Transverse colon (tissue), 4 donors: ENCODE measurements around the gene ORC3. TPM values are rescaled to one million over a fixed set of nuclear protein-coding genes. Genes with fewer than 3 reads are reported as not detected.

ENCODE experiments used
- DNase-seq: peaks from one replicate; pipeline ENCODE4 v3.0.0-alpha.2; 2019
- H3K27ac ChIP-seq, 4 donors: fragments of 200-600 bp; sonication (generic); 2 replicates each; pipeline ENCODE4 v1.5.1; 2016 to 2018; ENCODE audit warnings: inconsistent platforms in 4 of 4
- H3K27me3 ChIP-seq: fragments of 200-600 bp; sonication (generic); 2 replicates; pipeline ENCODE4 v1.5.1; 2017; ENCODE audit warnings: inconsistent platforms
- H3K36me3 ChIP-seq, 4 donors: fragments of 200-600 bp; sonication (generic); 2 replicates each; pipeline ENCODE4 v1.5.1; 2017 to 2019; ENCODE audit warnings: inconsistent platforms in 4 of 4
- H3K4me1 ChIP-seq, 4 donors: fragments of 200-600 bp; sonication (generic); 2 replicates each; pipeline ENCODE4 v1.5.1; 2017 to 2020; ENCODE audit warnings: inconsistent platforms in 4 of 4
- H3K4me3 ChIP-seq, 4 donors: fragments of 200-600 bp; sonication (generic); 1 replicate in 1 of 4; 2 replicates in 3 of 4; pipeline versions ENCODE4 v1.5.1 to v1.6.1; 2017 to 2019; ENCODE audit warnings: inconsistent platforms in 4 of 4
- H3K9me3 ChIP-seq, 2 donors: fragments of 200-600 bp; sonication (generic); 2 replicates each; pipeline ENCODE4 v1.5.1; 2017 to 2019; ENCODE audit warnings: inconsistent platforms in 2 of 2
- CTCF ChIP-seq, 5 experiments: fragments of 200-600 bp in 3 of 5; fragments of 450-650 bp in 2 of 5; sonication (generic) in 3 of 5; IDR thresholded peaks; 1 replicate in 2 of 5; 2 replicates in 3 of 5; pipeline ENCODE4 v1.5.1; 2016 to 2017; ENCODE audit warnings: antibody characterized with exemption in 5 of 5, inconsistent platforms in 3 of 5, mild to moderate bottlenecking in 2 of 5, moderate library complexity in 1 of 5
- EP300 ChIP-seq: sonication (generic); formaldehyde crosslinking; IDR thresholded peaks from one replicate; pipeline ENCODE4 v1.6.1; 2017; ENCODE audit warnings: antibody characterized with exemption, low read depth
- POLR2A ChIP-seq: fragments of 450-650 bp; IDR thresholded peaks from one replicate; pipeline ENCODE4 v1.6.1; 2016; ENCODE audit warnings: antibody characterized with exemption, mild to moderate bottlenecking, moderate library complexity
- POLR2AphosphoS5 ChIP-seq, 3 donors: sonication (generic); formaldehyde crosslinking; IDR thresholded peaks; one replicate each; pipeline ENCODE4 v1.6.1; 2016; ENCODE audit warnings: antibody characterized with exemption in 3 of 3
- WGBS, 2 donors: methylation state at CpG; one replicate each; pipeline ENCODE4 v1.1.5; 2018; ENCODE audit warnings: low coverage in 1 of 2; 5-methylcytosine and 5-hydroxymethylcytosine counted together
- in situ Hi-C, 4 donors: fragments of 200-750 bp; cut with MboI; loops; one replicate each; pipeline versions ENCODE4 v1.15.0 to v1.15.1; 2017; ENCODE audit warnings: low sequenced_read_pairs in 3 of 4, low pct_ligation_motif_present in 1 of 4, low pct_unique_long_range_greater_than_20kb in 1 of 4
- intact Hi-C: fragments of 100-400 bp; cut with DNase I; formaldehyde crosslinking; loops from one replicate; pipeline ENCODE4 v1.15.1; 2023; ENCODE audit warnings: low total_unique reads
- total RNA-seq, 4 donors: library from RNA; depleted of rRNA; stranded (reverse); fragments of >200 nt; gene quantifications; one replicate each; pipeline ENCODE4 v1.1.0, GENCODE V29; 2016

The ORC3 gene
- total RNA-seq, 4 donors from 2014 or later, result 2.2 to 18.4 (median 17.8) TPM

- no peak overlapping the region for H3K4me3 ChIP-seq
- TF ChIP-seq CTCF (IDR thresholded peaks at IDR 0.05) (no peak), POLR2A (no peak), EP300 (no peak), POLR2AphosphoS5 (IDR thresholded peaks at IDR 0.05) (no peak)
- in situ Hi-C loops, result no loop called here
- WGBS, 2 donors, result 41 to 50% methylated on average over 1 to 2 of the region's 2 CpGs
- H3K27me3 ChIP-seq, result no peaks in the 10 kb centered on the region
- no peak overlapping the region for H3K27ac ChIP-seq
- H3K36me3 ChIP-seq, result no peaks in the 10 kb centered on the region
- no peak for DNase-seq
- H3K9me3 ChIP-seq, result no peaks in the 10 kb centered on the region
- intact Hi-C loops, result no loop called here
- peaks cover 0 to 14% (median 0%) of the 10 kb centered on the region in 4 donors for H3K4me1 ChIP-seq
Observed at GRCh38 chr6:87714093-87714842, 124.3 kb downstream of the ORC3 start.

Other genes starting within 250 kb of the ORC3 start
- gene C6orf163, start 245.3 kb upstream of the ORC3 start, total RNA-seq, result 10 to 100 TPM in 1 of 4 donors, 1 to 10 TPM in 3; 3.0 to 14.4 (median 6.6) TPM
- gene CFAP206, start 182.2 kb upstream of the ORC3 start, total RNA-seq, result not detected
- gene SLC35A1, start 117.2 kb upstream of the ORC3 start, total RNA-seq, result 10 to 100 TPM in 2 of 4 donors, 1 to 10 TPM in 2; 8.0 to 43.3 (median 22.7) TPM
- gene RARS2, start 148 bp upstream of the ORC3 start, total RNA-seq, result 10 to 100 TPM; 25.1 to 28.3 (median 26.9) TPM
- 10 to 100 TPM; 16.3 to 44.9 (median 20.7) TPM for gene AKIRIN2, start 112.1 kb downstream of the ORC3 start, total RNA-seq